Fibroblast of the aortic adventitia (primary cell): ENCODE measurements around the gene RPRD1B. TPM values are rescaled to one million over a fixed set of nuclear protein-coding genes. Genes with fewer than 3 reads are reported as not detected.
A peak's percentile ranks its signal among the peaks of the same experiment; 100 is the strongest.

ENCODE experiments used
- DNase-seq: peaks from one replicate; pipeline ENCODE4 v3.0.0-alpha.2; 2010; ENCODE audit warnings: low read depth
- H3K4me3 ChIP-seq: 2 replicates; pipeline ENCODE4 v1.5.1; 2011; ENCODE audit warnings: low read depth, mild to moderate bottlenecking, control low read depth, low read length, moderate library complexity
- total RNA-seq: library from RNA; depleted of rRNA; stranded (reverse); fragments of >200 nt; gene quantifications from 2 replicates; pipeline ENCODE4 v1.2.3, GENCODE V29; 2012; ENCODE audit warnings: low replicate concordance
- TF ChIP-seq, protein P1 (sequence below): IDR thresholded peaks from 2 replicates; pipeline ENCODE4 v1.5.1; 2011; ENCODE audit warnings: mild to moderate bottlenecking, low read length, control low read depth, inconsistent platforms; ENCODE audit not compliant: insufficient read depth

The RPRD1B gene
- total RNA-seq, 1 donor: 19.5 TPM

DNA sequence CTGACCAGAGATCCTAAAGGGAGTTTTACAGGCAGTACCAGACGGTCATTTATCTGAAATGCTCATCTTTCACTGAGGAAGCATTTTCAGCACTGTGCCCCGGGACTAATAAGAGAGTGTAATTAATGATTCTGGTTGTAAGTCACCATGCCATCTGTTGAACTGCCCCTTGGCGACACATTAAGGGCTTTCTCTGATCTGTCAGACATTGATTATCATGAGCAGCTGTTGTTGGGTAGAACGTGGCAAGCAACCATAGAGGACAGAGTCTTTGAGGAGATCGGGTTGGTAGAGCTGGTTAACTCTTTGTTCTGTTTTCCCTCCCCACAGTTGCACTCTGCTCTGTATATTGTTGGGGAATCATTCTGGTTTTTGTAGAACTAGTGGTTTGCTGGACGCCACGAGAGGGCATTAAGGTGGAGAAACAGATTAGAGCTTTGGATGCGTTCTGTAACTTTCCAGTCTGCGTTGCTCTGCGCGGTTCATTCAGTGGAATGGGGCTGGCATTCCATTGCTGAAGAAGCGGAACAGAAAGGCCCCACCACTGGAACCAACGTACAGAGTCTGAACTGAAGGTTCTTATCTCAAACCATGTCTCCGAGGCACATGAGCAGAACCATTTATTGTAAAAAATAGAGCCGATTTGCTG, 34.3 kb downstream of the RPRD1B start:
- peak; percentile 3 for DNase-seq

DNA sequence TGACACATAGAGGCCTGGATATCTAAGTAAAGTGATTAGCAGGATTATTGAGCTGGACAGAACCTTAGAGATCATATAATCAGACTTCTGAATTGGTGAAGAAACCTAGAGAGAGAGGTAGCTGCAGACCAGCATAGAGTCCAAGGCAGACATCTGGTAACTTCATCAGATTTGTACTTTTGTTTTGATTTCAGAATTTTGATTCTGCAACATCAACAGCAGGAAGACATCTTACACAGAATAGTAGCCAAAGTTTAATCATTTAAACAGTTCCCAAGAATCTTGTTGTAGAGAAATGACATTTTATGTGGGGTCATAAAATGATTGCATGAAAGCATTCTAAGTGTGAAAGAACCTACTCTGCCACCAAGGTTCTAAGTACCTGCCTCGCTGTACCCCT, 39.4 kb downstream of the RPRD1B start:
- TF ChIP-seq, protein P1, sequence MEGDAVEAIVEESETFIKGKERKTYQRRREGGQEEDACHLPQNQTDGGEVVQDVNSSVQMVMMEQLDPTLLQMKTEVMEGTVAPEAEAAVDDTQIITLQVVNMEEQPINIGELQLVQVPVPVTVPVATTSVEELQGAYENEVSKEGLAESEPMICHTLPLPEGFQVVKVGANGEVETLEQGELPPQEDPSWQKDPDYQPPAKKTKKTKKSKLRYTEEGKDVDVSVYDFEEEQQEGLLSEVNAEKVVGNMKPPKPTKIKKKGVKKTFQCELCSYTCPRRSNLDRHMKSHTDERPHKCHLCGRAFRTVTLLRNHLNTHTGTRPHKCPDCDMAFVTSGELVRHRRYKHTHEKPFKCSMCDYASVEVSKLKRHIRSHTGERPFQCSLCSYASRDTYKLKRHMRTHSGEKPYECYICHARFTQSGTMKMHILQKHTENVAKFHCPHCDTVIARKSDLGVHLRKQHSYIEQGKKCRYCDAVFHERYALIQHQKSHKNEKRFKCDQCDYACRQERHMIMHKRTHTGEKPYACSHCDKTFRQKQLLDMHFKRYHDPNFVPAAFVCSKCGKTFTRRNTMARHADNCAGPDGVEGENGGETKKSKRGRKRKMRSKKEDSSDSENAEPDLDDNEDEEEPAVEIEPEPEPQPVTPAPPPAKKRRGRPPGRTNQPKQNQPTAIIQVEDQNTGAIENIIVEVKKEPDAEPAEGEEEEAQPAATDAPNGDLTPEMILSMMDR: no peak
- no peak for DNase-seq
- H3K4me3 ChIP-seq: no peak overlapping the region

More for the DNA sequence above, 34.3 kb downstream of the RPRD1B start:
- H3K4me3 ChIP-seq: no peak overlapping the region
- TF ChIP-seq, protein P1: no peak

DNA sequence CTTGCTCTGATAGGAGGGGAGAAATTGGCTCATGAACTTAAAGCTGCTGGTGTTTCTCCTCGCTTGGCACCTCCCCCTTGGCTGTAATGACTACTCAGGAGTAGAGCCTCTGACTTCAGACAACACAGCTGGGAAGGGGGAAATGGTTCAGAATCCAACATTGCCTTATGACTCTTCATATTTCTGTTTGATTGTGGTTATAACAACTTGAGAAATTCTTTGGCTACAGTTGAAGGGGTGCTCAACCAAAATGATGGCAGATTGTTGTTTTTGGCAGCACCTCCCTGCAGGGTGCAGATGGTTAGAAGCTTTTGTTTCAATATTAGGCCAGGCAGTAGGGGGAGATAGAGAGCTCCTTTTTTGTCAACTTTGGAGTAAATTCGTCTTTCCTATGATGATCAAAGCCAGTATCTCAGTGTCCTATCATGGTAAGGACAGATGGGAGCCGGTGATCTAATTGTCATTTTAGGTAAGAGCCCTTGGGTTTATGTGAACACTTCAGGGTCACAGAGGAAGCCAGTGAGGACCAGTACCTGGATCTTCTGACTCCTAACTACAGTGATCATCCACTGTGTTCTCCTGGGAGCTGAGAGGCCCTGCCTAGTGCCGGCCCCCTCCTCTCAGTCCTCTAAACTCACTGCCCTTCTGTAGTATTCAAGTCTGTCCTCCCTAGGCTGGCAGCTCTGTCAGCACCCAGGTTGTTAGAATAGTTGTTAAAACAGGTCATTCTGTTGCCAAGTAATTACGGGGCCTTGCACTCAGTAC, 39.9 kb downstream of the RPRD1B start:
- TF ChIP-seq, protein P1: peak; percentile 81
- no peak overlapping the region for H3K4me3 ChIP-seq
- DNase-seq: peak; percentile 99

DNA sequence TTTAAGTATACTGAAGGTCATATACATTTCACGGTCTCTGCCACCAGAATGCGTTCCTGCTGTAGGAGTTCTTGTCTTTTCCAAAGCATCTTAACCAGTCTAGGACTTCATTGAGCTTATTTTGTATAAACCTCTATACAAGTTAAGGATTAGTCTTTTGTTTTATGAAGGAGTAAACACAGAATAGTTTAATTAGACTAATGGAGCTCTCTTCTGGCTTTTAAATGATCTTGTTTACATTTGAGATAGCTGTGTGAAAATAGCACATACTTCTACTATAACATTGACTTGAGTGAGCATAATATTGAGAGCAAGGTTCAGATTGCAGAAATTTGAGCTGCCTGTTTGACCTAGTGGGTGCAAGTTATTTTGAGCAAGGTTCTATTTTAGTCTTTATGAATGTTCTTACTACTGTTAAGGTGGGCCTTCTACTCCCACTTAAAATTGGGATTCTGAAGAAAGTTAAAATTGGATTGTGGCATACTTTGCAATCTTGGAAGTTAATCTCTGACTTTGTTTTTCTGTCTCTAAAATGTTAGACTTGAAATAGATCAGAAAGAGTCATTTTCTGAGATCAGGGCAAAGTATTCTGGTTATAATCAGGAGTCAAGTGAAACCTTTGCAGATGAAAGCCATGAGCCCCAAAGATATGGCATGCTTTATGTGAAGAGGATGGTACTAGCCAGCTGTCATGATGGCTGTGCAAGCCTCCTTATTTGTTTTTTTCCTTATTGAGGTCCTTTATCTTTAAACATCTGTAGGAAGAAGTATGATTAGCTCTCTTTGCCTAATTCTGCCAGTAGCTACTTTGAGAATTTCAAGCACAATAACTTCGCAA, 41.8 kb downstream of the RPRD1B start:
- DNase-seq: peak; percentile 5
- TF ChIP-seq, protein P1: no peak
- no peak overlapping the region for H3K4me3 ChIP-seq

DNA sequence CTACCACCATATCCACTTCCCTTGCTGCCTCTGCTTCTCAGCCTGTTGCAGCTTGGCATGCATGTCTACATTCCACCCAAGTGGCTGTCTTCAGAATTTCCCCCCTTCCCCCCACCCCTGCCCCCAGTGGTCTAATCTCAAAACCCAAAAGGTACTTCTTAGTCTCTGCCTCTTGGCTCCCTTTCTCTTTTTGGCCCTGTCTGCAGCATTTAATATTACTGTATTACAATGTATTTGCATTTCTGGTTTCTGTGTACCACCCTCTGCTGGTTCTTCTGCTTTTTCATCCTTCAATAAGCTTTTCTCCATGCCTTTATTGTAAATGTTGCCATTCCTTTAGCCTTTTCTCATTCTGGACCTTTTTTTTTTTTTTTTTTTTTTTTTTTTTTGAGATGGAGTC, 43.0 kb downstream of the RPRD1B start:
- no peak overlapping the region for H3K4me3 ChIP-seq
- TF ChIP-seq, protein P1: no peak
- DNase-seq: peak; percentile 1

DNA sequence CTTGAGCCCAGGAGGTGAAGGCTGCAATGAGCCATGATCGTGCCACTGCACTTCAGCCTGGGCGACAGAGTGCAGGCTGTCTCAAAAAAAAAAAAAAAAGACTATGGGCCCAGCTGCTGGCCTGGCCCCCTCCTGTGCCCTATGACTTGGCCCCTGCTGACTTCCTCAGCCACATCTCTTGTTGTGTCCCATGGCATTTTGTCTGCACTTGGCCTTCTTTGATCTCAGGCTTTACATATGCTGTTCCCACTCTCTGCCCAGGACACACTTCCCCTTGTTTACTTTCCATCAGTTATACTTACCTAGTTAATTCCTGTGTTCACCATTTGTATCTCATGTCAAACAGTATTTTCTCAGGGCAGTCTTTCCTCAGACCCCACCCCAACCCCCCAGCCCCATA, 44.5 kb downstream of the RPRD1B start:
- DNase-seq: no peak
- no peak overlapping the region for H3K4me3 ChIP-seq
- TF ChIP-seq, protein P1: no peak
